ENCODE data around the gene PDXK.

Gene PDXK

DNA sequence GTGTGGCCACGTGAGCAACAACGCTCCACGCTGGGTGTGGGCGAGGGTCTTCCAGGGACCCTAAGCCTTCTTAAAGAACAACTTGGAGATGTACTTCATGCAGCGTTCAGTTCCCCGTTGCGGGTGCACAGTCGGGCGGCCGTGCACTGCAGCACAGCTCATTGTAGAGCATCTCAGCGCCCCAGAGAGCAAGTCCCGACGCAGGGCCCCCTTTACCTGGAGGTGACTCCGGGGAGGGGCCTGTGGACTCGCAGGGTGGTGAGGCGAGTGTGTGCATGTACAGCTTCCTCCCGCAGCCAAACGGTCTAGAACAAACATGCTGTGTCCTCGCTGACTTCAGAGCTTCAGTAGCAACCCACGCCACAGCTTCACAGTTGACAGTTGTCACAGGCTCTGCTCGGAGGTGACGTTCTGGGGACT, 89.9 kb downstream of the PDXK start:
- TF ChIP-seq CTCF (conservative IDR thresholded peaks at IDR 0.05; ENCODE audit: low read depth, low read length), result no peak
- DNase-seq (ENCODE audit: low read depth), result no peak
- H3K4me3 ChIP-seq (ENCODE audit: low read length), result no peak overlapping the region

GRCh38 chr21:43809346-43809799, 90.4 kb downstream of the PDXK start:
- no peak for DNase-seq (ENCODE audit: low read depth)
- TF ChIP-seq CTCF (conservative IDR thresholded peaks at IDR 0.05; ENCODE audit: low read depth, low read length), result no peak
- no peak overlapping the region for H3K4me3 ChIP-seq (ENCODE audit: low read length)

DNA sequence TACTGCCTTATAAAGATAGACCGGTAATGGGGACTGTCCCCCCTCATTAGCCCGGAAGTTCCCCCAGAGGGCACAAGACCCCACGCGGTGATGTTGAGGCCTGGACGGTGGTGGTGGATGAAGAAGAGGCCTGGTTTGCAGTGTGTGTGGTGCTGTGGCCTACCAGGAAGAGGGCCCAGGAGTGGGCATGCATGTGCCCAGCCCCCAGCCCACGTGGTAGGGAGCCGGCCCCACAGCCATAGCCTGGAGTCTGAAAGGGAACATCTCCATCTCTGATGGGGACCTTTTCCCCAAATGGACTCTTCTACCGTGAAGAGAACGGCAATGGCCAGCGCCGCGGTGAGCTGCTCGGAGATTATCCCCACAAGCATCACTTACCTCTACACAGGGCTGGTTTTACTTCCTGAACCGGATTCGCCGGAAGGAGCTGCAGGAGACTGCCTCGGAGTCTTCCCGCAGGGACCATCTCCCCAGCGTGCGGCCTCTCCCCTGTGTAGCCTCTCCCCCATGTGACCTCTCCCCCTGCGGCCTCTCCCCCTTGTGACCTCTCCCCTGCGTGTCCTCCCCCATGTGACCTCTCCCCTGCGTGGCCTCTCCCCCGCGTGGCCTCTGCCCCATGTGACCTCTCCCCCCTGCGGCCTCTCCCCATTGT, 91.0 kb downstream of the PDXK start:
- DNase-seq (ENCODE audit: low read depth), result no peak
- no peak overlapping the region for H3K4me3 ChIP-seq (ENCODE audit: low read length)
- no peak for TF ChIP-seq CTCF (conservative IDR thresholded peaks at IDR 0.05; ENCODE audit: low read depth, low read length)

DNA sequence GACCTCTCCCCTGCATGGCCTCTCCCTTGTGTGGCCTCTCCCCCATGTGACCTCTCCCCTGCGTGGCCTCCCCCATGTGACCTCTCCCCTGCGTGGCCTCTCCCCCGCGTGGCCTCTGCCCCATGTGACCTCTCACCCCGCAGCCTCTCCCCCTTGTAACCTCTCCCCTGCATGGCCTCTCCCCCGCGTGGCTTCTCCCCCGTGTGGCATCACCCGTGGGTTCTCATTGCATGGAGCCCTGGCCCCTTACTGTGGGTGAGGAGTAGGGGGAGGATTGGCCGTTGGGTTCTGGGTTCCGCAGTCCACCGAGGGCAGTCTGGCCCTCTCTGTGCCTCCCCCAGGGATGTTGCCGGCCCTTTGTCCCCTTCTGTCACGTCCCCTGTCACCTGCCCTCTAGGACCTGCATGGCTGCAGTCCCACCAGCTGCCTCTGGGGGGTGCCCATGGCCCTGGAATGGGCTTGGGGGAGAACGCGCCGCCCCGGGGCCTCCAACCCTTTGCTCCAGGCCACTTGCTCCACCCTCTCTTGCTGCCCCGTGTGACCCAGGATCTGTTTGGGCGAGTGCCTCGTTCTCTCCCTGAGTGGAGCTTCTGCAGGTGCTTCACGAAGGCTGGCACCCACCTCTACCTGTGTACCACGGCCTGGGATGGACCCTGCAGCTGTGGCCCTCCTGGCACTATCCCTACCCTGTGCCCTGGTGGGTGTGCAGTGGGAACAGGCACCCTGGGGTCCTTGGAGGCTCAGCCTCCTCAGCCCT, 91.8 kb downstream of the PDXK start:
- no peak for DNase-seq (ENCODE audit: low read depth)
- peak; percentile 96 for TF ChIP-seq CTCF (conservative IDR thresholded peaks at IDR 0.05; ENCODE audit: low read depth, low read length)
- H3K4me3 ChIP-seq (ENCODE audit: low read length), result no peak overlapping the region

DNA sequence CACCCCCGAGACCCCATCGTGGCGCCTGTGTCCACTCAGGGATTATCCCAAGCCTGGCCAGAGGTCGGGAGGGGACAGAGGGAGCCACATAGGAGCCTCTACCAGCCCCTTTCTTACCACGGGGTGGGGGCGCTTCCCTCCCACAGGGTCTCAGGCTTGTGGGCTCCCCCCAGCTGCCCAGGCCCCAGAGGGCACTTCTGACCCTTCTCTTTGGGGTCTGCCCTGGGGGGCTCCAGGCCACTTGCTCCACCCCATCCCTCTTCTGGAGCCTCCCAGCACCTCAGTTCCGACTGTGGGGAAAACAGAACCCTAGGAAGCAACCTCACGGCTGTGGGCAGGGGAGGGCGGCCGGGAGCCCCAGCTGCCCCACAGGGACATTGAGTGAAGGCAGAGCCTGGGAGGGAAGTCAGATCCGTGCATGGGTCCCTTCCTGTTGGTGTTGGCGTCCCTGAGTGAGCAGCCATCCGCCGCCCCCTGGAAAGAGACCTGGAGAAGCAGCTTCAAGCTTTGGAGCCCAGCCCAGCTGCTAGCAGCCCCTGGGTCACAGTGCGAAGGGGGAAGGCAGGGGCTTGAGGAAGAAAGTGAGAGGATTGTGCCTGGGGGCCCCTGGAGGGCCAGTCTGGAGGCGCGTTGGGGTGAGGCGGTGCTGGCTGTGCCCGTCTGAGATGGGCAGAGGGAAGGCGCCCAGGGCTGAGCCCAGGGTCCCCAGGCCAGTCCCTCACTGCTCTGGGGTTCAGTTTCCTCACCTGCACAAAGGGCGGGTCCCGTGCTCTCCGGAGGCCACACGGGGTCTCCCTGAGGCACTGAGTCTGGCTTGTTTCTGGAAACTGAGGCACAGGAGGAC, 92.6 kb downstream of the PDXK start:
- no peak for DNase-seq (ENCODE audit: low read depth)
- no peak for TF ChIP-seq CTCF (conservative IDR thresholded peaks at IDR 0.05; ENCODE audit: low read depth, low read length)
- H3K4me3 ChIP-seq (ENCODE audit: low read length), result no peak overlapping the region
